ENCODE measurements around the gene LPAR2. TPM values are rescaled to one million over a fixed set of nuclear protein-coding genes. Genes with fewer than 3 reads are reported as not detected.

LPAR2 gene
- 39.2 and 41.2 TPM in 2 replicates for polyA plus RNA-seq (2013)

- H4K8ac ChIP-seq (ENCODE audit: low read depth, low read length): peak within 1 kb of the TSS; percentile 84
These were observed at the start of gene LPAR2 for GRCh38 chr19:19627621-19628500. TSS of gene LPAR2 (minus strand) at chr19:19628220. CDS start at chr19:19627275, 945 bp downstream.

GRCh38 chr19:19677579-19677978 is 49.6 kb upstream of the LPAR2 start:
- Histone ChIP-seq H2AFZ (ENCODE audit: insufficient read depth, low read length, poor library complexity) (no peak overlapping the region), H3K27ac (ENCODE audit: low read depth, low read length) (no peak overlapping the region), H2BK5ac (ENCODE audit: low read depth, low read length, poor library complexity) (no peak overlapping the region), H3K18ac (ENCODE audit: low read length) (no peak overlapping the region), H3K4me3 (ENCODE audit: low read depth, low read length) (no peak overlapping the region), H4K91ac (ENCODE audit: low read depth, low read length) (no peak overlapping the region), H2AK5ac (ENCODE audit: low read length) (no peak overlapping the region), H2BK12ac (ENCODE audit: low read length) (no peak overlapping the region), H3K23ac (ENCODE audit: low read length) (no peak overlapping the region), H3K27me3 (ENCODE audit: insufficient read depth, low read length) (no peaks in the 10 kb centered on the region), H3K4ac (ENCODE audit: low read depth, low read length) (no peak overlapping the region), H3K4me2 (ENCODE audit: low read length) (no peak overlapping the region), H2BK120ac (ENCODE audit: insufficient read depth, low read length, poor library complexity) (no peak overlapping the region), H3K9me3 (ENCODE audit: insufficient read depth, low read depth, low read length) (peaks cover 8% of the 10 kb centered on the region), H4K12ac (ENCODE audit: low read depth, low read length) (no peak overlapping the region), H3K9ac (ENCODE audit: low read length) (no peak overlapping the region), H4K8ac (ENCODE audit: low read depth, low read length) (no peak overlapping the region), H3K4me1 (ENCODE audit: control insufficient read depth in 1 of 2, insufficient read depth in 2 of 2, low read length in 2 of 2) (peaks cover 0 to 2% of the 10 kb centered on the region in 2 experiments), H3K36me3 (ENCODE audit: control insufficient read depth in 1 of 2, insufficient read depth in 2 of 2, low read length in 2 of 2) (peaks cover 27 to 30% of the 10 kb centered on the region in 2 experiments), H3K14ac (ENCODE audit: low read length) (no peak overlapping the region), H3K79me2 (ENCODE audit: control insufficient read depth, insufficient read depth, low read length, poor library complexity) (no peaks in the 10 kb centered on the region), H3K79me1 (ENCODE audit: low read length) (no peaks in the 10 kb centered on the region)
- no CpG with 5 or more reads among the region's 7 CpGs for WGBS (ENCODE audit: extremely low coverage, insufficient coverage, insufficient read length)
- DNase-seq: no peak

More at GRCh38 chr19:19627621-19628500, at the start of gene LPAR2:
- peak within 1 kb of the TSS; percentile 30 for H2AFZ ChIP-seq (ENCODE audit: insufficient read depth, low read length, poor library complexity)
- peak within 1 kb of the TSS; percentile 31 for H3K4ac ChIP-seq (ENCODE audit: low read depth, low read length)
- peak within 1 kb of the TSS; percentile 87 for H3K4me3 ChIP-seq (ENCODE audit: low read depth, low read length)
- peak within 1 kb of the TSS; percentile 38 for H2AK5ac ChIP-seq (ENCODE audit: low read length)
- H4K91ac ChIP-seq (ENCODE audit: low read depth, low read length): peak within 1 kb of the TSS; percentile 87
- H3K14ac ChIP-seq (ENCODE audit: low read length): peak within 1 kb of the TSS; percentile 76
- H2BK12ac ChIP-seq (ENCODE audit: low read length): no peak within 1 kb of the TSS
- peak; percentile 86 for DNase-seq
- peak within 1 kb of the TSS; percentile 82 for H2BK5ac ChIP-seq (ENCODE audit: low read depth, low read length, poor library complexity)
- peak within 1 kb of the TSS; percentile 88 for H3K27ac ChIP-seq (ENCODE audit: low read depth, low read length)
- H3K79me2 ChIP-seq (ENCODE audit: control insufficient read depth, insufficient read depth, low read length, poor library complexity): peaks cover 8% of the 10 kb centered on the region
- peak within 1 kb of the TSS; percentile 72 for H3K4me2 ChIP-seq (ENCODE audit: low read length)
- peaks cover 32 to 51% of the 10 kb centered on the region in 2 experiments for H3K36me3 ChIP-seq (ENCODE audit: control insufficient read depth in 1 of 2, insufficient read depth in 2 of 2, low read length in 2 of 2)
- H3K4me1 ChIP-seq (ENCODE audit: control insufficient read depth in 1 of 2, insufficient read depth in 2 of 2, low read length in 2 of 2): peaks cover 7 to 16% of the 10 kb centered on the region in 2 experiments
- H3K27me3 ChIP-seq (ENCODE audit: insufficient read depth, low read length): no peaks in the 10 kb centered on the region
- no CpG with 5 or more reads among the region's 87 CpGs for WGBS (ENCODE audit: extremely low coverage, insufficient coverage, insufficient read length)
- peak within 1 kb of the TSS; percentile 86 for H3K9ac ChIP-seq (ENCODE audit: low read length)
- H4K12ac ChIP-seq (ENCODE audit: low read depth, low read length): peak within 1 kb of the TSS; percentile 82
- H3K9me3 ChIP-seq (ENCODE audit: insufficient read depth, low read depth, low read length): peaks cover 2% of the 10 kb centered on the region
- H3K23ac ChIP-seq (ENCODE audit: low read length): no peak within 1 kb of the TSS
- H2BK120ac ChIP-seq (ENCODE audit: insufficient read depth, low read length, poor library complexity): peak within 1 kb of the TSS; percentile 82
- peak within 1 kb of the TSS; percentile 79 for H3K18ac ChIP-seq (ENCODE audit: low read length)
- H3K79me1 ChIP-seq (ENCODE audit: low read length): peaks cover 16% of the 10 kb centered on the region

- H3K23ac ChIP-seq (ENCODE audit: low read length): no peak overlapping the region
- no peak overlapping the region for H3K18ac ChIP-seq (ENCODE audit: low read length)
- no peak overlapping the region for H2BK120ac ChIP-seq (ENCODE audit: insufficient read depth, low read length, poor library complexity)
- H3K36me3 ChIP-seq (ENCODE audit: control insufficient read depth in 1 of 2, insufficient read depth in 2 of 2, low read length in 2 of 2): peaks cover 16 to 19% of the 10 kb centered on the region in 2 experiments
- no peak overlapping the region for H2AFZ ChIP-seq (ENCODE audit: insufficient read depth, low read length, poor library complexity)
- no peaks in the 10 kb centered on the region for H3K79me1 ChIP-seq (ENCODE audit: low read length)
- H3K9me3 ChIP-seq (ENCODE audit: insufficient read depth, low read depth, low read length): peaks cover 6% of the 10 kb centered on the region
- no peak overlapping the region for H2BK12ac ChIP-seq (ENCODE audit: low read length)
- no CpG with 5 or more reads among the region's 6 CpGs for WGBS (ENCODE audit: extremely low coverage, insufficient coverage, insufficient read length)
- H2BK5ac ChIP-seq (ENCODE audit: low read depth, low read length, poor library complexity): no peak overlapping the region
- H3K4me2 ChIP-seq (ENCODE audit: low read length): no peak overlapping the region
- peaks cover 10 to 13% of the 10 kb centered on the region in 2 experiments for H3K4me1 ChIP-seq (ENCODE audit: control insufficient read depth in 1 of 2, insufficient read depth in 2 of 2, low read length in 2 of 2)
- H3K27me3 ChIP-seq (ENCODE audit: insufficient read depth, low read length): no peaks in the 10 kb centered on the region
- no peak overlapping the region for H4K12ac ChIP-seq (ENCODE audit: low read depth, low read length)
- H3K4ac ChIP-seq (ENCODE audit: low read depth, low read length): no peak overlapping the region
- no peak overlapping the region for H2AK5ac ChIP-seq (ENCODE audit: low read length)
- no peak overlapping the region for H4K91ac ChIP-seq (ENCODE audit: low read depth, low read length)
- H3K79me2 ChIP-seq (ENCODE audit: control insufficient read depth, insufficient read depth, low read length, poor library complexity): no peaks in the 10 kb centered on the region
- H4K8ac ChIP-seq (ENCODE audit: low read depth, low read length): no peak overlapping the region
- H3K14ac ChIP-seq (ENCODE audit: low read length): no peak overlapping the region
- no peak for DNase-seq
- H3K27ac ChIP-seq (ENCODE audit: low read depth, low read length): no peak overlapping the region
- no peak overlapping the region for H3K9ac ChIP-seq (ENCODE audit: low read length)
- H3K4me3 ChIP-seq (ENCODE audit: low read depth, low read length): no peak overlapping the region
These were observed 46.3 kb upstream of the LPAR2 start for GRCh38 chr19:19674315-19674714.

- Histone ChIP-seq H3K36me3 (ENCODE audit: control insufficient read depth in 1 of 2, insufficient read depth in 2 of 2, low read length in 2 of 2) (peaks cover 9 to 11% of the 10 kb centered on the region in 2 experiments), H3K9ac (ENCODE audit: low read length) (no peak overlapping the region), H3K79me1 (ENCODE audit: low read length) (peaks cover 6% of the 10 kb centered on the region), H4K91ac (ENCODE audit: low read depth, low read length) (no peak overlapping the region), H3K4ac (ENCODE audit: low read depth, low read length) (no peak overlapping the region), H3K79me2 (ENCODE audit: control insufficient read depth, insufficient read depth, low read length, poor library complexity) (peaks cover 5% of the 10 kb centered on the region), H4K8ac (ENCODE audit: low read depth, low read length) (no peak overlapping the region), H3K27ac (ENCODE audit: low read depth, low read length) (no peak overlapping the region), H3K4me1 (ENCODE audit: control insufficient read depth in 1 of 2, insufficient read depth in 2 of 2, low read length in 2 of 2) (peaks cover 14 to 16% of the 10 kb centered on the region in 2 experiments), H3K14ac (ENCODE audit: low read length) (no peak overlapping the region), H3K9me3 (ENCODE audit: insufficient read depth, low read depth, low read length) (peaks cover 4% of the 10 kb centered on the region), H3K4me2 (ENCODE audit: low read length) (no peak overlapping the region), H2BK12ac (ENCODE audit: low read length) (no peak overlapping the region), H2BK120ac (ENCODE audit: insufficient read depth, low read length, poor library complexity) (no peak overlapping the region), H2AFZ (ENCODE audit: insufficient read depth, low read length, poor library complexity) (no peak overlapping the region), H4K12ac (ENCODE audit: low read depth, low read length) (no peak overlapping the region), H2AK5ac (ENCODE audit: low read length) (no peak overlapping the region), H3K27me3 (ENCODE audit: insufficient read depth, low read length) (no peaks in the 10 kb centered on the region), H3K4me3 (ENCODE audit: low read depth, low read length) (no peak overlapping the region), H3K23ac (ENCODE audit: low read length) (no peak overlapping the region), H2BK5ac (ENCODE audit: low read depth, low read length, poor library complexity) (no peak overlapping the region), H3K18ac (ENCODE audit: low read length) (no peak overlapping the region)
- DNase-seq: peak; percentile 57 to 63
- no CpG with 5 or more reads among the region's 3 CpGs for WGBS (ENCODE audit: extremely low coverage, insufficient coverage, insufficient read length)
These were observed 44.8 kb upstream of the LPAR2 start for GRCh38 chr19:19672816-19673215.
